Heart left ventricle (tissue), 13 donors: Measurements from ENCODE around the gene LRRC14B.

ENCODE experiments used
- POLR2A ChIP-seq, 2 donors: fragments of 450-650 bp; IDR thresholded peaks; one replicate each; pipeline ENCODE4 v1.6.1; 2017; ENCODE audit warnings: antibody characterized with exemption in 2 of 2, mild to moderate bottlenecking in 2 of 2, moderate library complexity in 2 of 2
- TF ChIP-seq, protein P1 (sequence below), 12 donors: fragments of 200-600 bp; sonication (generic) in 4 of 12; IDR thresholded peaks; one replicate each; pipeline versions ENCODE4 v1.5.0 to v1.8.0; 2018 to 2022; ENCODE audit warnings: antibody characterized with exemption in 12 of 12, mild to moderate bottlenecking in 5 of 12
- donor health status: ischemic (EF 13 %, LVEDD 7.1; RV severe dilation, severe dysfunction).
- donor health status: DM: no; HTN: yes; CAD: no.
- donor health status: DM: no; HTN: no; CAD: no.
- donor health status: ischemic (EF 25% LVEDD 6.9; RV normal size, moderate dysfunction).
- donor health status: ischemic (EF 25% LVEDD 5.7; RV mildly dilated, moderate dysfunction).
- donor health status: ischemic (EF 35%, LVEDD 5.7; RV mildly dilated, moderate dysfunction).
- donor health status: nonischemic (EF 11% LVEDD 7.7; RV severe dilation, severe dysfunction).
- donor health status: DM: yes; HTN: yes; CAD: no.
- donor health status: PGD.
- donor health status: ischemic (EF 29% LVEDD 5.4; RV normal size, mild dysfunction).
- donor health status: nonischemic (EF 23%, LVEDD 6.1; RV moderate dilation, normal function).

DNA sequence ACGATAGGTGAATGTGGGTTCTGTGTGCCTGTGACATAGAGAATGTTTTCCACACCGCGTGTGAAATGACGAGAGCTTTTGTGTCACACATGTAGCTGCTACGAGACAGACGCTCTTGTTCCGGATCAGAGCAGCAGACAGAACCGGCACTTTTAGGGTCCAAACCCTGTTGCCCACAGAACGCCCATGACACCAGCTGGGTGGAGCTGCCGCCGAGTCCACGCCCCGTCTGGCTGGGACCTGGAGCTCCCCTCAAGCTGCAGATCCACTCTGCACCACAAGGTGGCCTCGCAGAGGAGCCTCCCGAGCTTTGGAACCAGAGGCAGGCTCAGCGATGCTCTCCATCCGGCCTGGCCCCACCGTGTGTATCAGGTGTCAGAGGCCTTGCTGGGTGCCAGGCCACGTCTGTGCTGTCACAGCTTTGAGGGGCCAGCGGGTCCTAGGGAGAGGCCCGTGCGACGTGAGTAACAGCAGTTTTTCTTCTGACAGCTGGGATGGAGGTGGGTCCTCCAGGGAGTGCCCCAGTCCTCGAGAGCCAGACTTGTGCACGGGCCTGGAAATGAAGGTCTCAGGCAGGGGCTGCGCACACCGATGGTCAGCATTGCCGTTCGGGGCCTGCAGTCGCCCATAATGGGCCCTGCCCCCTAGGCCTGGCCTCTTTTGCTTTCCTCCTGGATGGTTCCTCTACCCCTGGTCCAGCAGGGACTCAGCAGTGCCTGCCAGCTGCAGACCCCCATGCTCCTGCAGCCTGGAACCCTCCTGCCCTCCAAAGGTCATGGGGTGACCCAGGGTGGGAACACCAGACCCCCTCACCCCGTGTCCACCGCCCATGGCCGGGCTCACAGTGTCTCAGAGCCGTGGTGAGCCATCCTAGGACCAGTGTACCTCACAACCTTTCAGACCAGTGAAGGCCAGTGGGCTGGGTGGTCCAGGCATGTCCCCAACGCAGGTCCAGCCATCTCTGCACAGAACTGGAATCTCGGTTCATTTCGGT, 2.5 kb upstream of the LRRC14B start:
- TF ChIP-seq POLR2A (IDR thresholded peaks at IDR 0.05): no peak
- TF ChIP-seq, protein P1, sequence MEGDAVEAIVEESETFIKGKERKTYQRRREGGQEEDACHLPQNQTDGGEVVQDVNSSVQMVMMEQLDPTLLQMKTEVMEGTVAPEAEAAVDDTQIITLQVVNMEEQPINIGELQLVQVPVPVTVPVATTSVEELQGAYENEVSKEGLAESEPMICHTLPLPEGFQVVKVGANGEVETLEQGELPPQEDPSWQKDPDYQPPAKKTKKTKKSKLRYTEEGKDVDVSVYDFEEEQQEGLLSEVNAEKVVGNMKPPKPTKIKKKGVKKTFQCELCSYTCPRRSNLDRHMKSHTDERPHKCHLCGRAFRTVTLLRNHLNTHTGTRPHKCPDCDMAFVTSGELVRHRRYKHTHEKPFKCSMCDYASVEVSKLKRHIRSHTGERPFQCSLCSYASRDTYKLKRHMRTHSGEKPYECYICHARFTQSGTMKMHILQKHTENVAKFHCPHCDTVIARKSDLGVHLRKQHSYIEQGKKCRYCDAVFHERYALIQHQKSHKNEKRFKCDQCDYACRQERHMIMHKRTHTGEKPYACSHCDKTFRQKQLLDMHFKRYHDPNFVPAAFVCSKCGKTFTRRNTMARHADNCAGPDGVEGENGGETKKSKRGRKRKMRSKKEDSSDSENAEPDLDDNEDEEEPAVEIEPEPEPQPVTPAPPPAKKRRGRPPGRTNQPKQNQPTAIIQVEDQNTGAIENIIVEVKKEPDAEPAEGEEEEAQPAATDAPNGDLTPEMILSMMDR (IDR thresholded peaks at IDR 0.05): peak; percentile 88 to 98 (median 94)
